HCT116 (cell line): ENCODE measurements around the gene C12orf75. TPM values are rescaled to one million over a fixed set of nuclear protein-coding genes. Genes with fewer than 3 reads are reported as not detected.

Source experiments
- ATAC-seq: fragments of 200-7000 bp; cut with Tn5 transposase; 2 replicates; pipeline ENCODE4 v1.9.1; 2020; ENCODE audit warnings: mild to moderate bottlenecking, moderate library complexity
- BruUV-seq: library from RNA; stranded (reverse); fragments of 400-500 nt; replicated peaks from 2 replicates; lab custom pipeline; 2021; lab: Mats Ljungman, UMichigan
- CTCF ChIA-PET: fragments of 300-600 bp; sonication (Branson Sonifier 250); formaldehyde crosslinking; loops from one replicate; lab custom pipeline; 2021; ENCODE audit warnings: antibody characterized with exemption; lab: Charles Lee
- POLR2A ChIA-PET: fragments of 300-600, 350-600 bp; sonication (Branson Sonifier 250); formaldehyde crosslinking; loops from one replicate; lab custom pipeline; 2021; ENCODE audit warnings: antibody characterized with exemption; lab: Charles Lee
- RAD21 ChIA-PET, 2 experiments: fragments of 300-600 bp; sonication (Branson Sonifier 250); formaldehyde crosslinking; loops; one replicate each; lab custom pipeline; 2023; ENCODE audit warnings: low total read pairs in 2 of 2; ENCODE audit not compliant: uncharacterized antibody in 2 of 2, unreplicated experiment in 2 of 2, low non-redundant PET in 1 of 2; lab: Charles Lee
- DNase-seq: peaks from one replicate; pipeline ENCODE4 v3.0.0-alpha.2; 2010; ENCODE audit warnings: low read depth, low spot score
- H2AFZ ChIP-seq: fragments of 200-600 bp; shearing (Covaris generic), sonication (generic); 2 replicates; pipeline ENCODE4 v1.6.1; 2017; ENCODE audit warnings: low read depth, mixed run types, mixed read lengths, antibody characterized with exemption, low read length; ENCODE audit not compliant: poor library complexity, severe bottlenecking
- H3K27ac ChIP-seq: 2 replicates; pipeline ENCODE4 v1.5.1; 2012; ENCODE audit warnings: low read depth, low read length
- H3K27me3 ChIP-seq: fragments of 200-600 bp; sonication (generic); 2 replicates; pipeline ENCODE4 v1.6.1; 2016; ENCODE audit warnings: mixed run types, low read length, mixed read lengths; ENCODE audit not compliant: insufficient read depth
- H3K36me3 ChIP-seq, 2 experiments: fragments of 200-500 bp in 1 of 2; fragments of 200-600 bp in 1 of 2; sonication (Bioruptor generic) in 1 of 2; sonication (generic) in 1 of 2; 2 replicates each; pipeline versions ENCODE4 v1.5.1 to v1.6.1; 2014 to 2016; ENCODE audit warnings: low read length in 2 of 2, inconsistent platforms in 1 of 2, mixed read lengths in 1 of 2, mixed run types in 1 of 2; ENCODE audit not compliant: insufficient read depth in 2 of 2, control insufficient read depth in 1 of 2
- H3K4me1 ChIP-seq, 2 experiments: fragments of 200-600 bp in 1 of 2; sonication (generic) in 1 of 2; 2 replicates each; pipeline versions ENCODE4 v1.5.1 to v1.6.1; 2012 to 2017; ENCODE audit warnings: low read length in 2 of 2, inconsistent platforms in 1 of 2, mild to moderate bottlenecking in 1 of 2, mixed read lengths in 1 of 2, mixed run types in 1 of 2, moderate library complexity in 1 of 2; ENCODE audit not compliant: insufficient read depth in 2 of 2, control insufficient read depth in 1 of 2
- H3K4me2 ChIP-seq: fragments of 200-600 bp; sonication (generic); 2 replicates; pipeline ENCODE4 v1.6.1; 2017; ENCODE audit warnings: mixed run types, low read length, mixed read lengths
- H3K4me3 ChIP-seq, 2 experiments: fragments of 200-600 bp in 1 of 2; sonication (generic) in 1 of 2; replicated peaks in 1 of 2; 2 replicates each; pipeline ENCODE4 v1.5.1; 2011 to 2016; ENCODE audit warnings: low read length in 2 of 2, control low read depth in 1 of 2, low read depth in 1 of 2, mild to moderate bottlenecking in 1 of 2, mixed read lengths in 1 of 2, mixed run types in 1 of 2
- H3K79me2 ChIP-seq: fragments of 200-600 bp; sonication (generic); 2 replicates; pipeline ENCODE4 v1.6.1; 2017; ENCODE audit warnings: mild to moderate bottlenecking, mixed run types, low read length, moderate library complexity, mixed read lengths; ENCODE audit not compliant: insufficient read depth
- H3K9ac ChIP-seq: fragments of 200-600 bp; sonication (generic); 2 replicates; pipeline ENCODE4 v1.6.1; 2016; ENCODE audit warnings: low read length, mixed read lengths
- H3K9me2 ChIP-seq: fragments of 200-600 bp; sonication (generic), shearing (Covaris generic); 2 replicates; pipeline ENCODE4 v1.6.1; 2017; ENCODE audit warnings: mixed run types, mild to moderate bottlenecking, moderate library complexity; ENCODE audit not compliant: insufficient read depth
- H3K9me3 ChIP-seq, 2 experiments: fragments of 200-500 bp in 1 of 2; fragments of 200-600 bp in 1 of 2; sonication (Bioruptor generic) in 1 of 2; sonication (generic) in 1 of 2; 2 replicates each; pipeline ENCODE4 v1.6.1; 2014 to 2017; ENCODE audit warnings: low read length in 2 of 2, mixed read lengths in 2 of 2, inconsistent platforms in 1 of 2, low read depth in 1 of 2, mild to moderate bottlenecking in 1 of 2, mixed run types in 1 of 2, moderate library complexity in 1 of 2; ENCODE audit not compliant: control insufficient read depth in 1 of 2, insufficient read depth in 1 of 2
- H4K20me1 ChIP-seq: fragments of 200-600 bp; sonication (generic), shearing (Covaris generic); 2 replicates; pipeline ENCODE4 v1.6.1; 2017; ENCODE audit warnings: mixed run types, mild to moderate bottlenecking, moderate library complexity; ENCODE audit not compliant: insufficient read depth
- CBX3 ChIP-seq: IDR thresholded peaks from 2 replicates; pipeline ENCODE4 v1.6.1; 2012; ENCODE audit warnings: low read depth
- EGR1 ChIP-seq: IDR thresholded peaks from 2 replicates; pipeline ENCODE4 v1.6.1; 2012; ENCODE audit warnings: low read depth
- FOSL1 ChIP-seq: IDR thresholded peaks from 2 replicates; pipeline ENCODE4 v1.6.1; 2012; ENCODE audit warnings: low read depth
- SP1 ChIP-seq: IDR thresholded peaks from 2 replicates; pipeline ENCODE4 v1.6.1; 2012; ENCODE audit warnings: low read depth
- YY1 ChIP-seq: IDR thresholded peaks from 2 replicates; pipeline ENCODE4 v1.6.1; 2011; ENCODE audit warnings: low read length, low read depth, moderate library complexity, mild to moderate bottlenecking; ENCODE audit not compliant: insufficient replicate concordance; ENCODE audit errors: extremely low read depth
- ZFX ChIP-seq: fragments of 450-650 bp; IDR thresholded peaks from 2 replicates; pipeline ENCODE4 v1.6.1; 2017
- ZNF274 ChIP-seq: fragments of 200-500 bp; sonication (Bioruptor generic); IDR thresholded peaks from 2 replicates; pipeline ENCODE4 v1.6.1; 2014; ENCODE audit warnings: mild to moderate bottlenecking, low read depth, low read length, inconsistent platforms
- intact Hi-C: fragments of 100-400 bp; cut with micrococcal nuclease; formaldehyde crosslinking; loops from 2 replicates; pipeline ENCODE4 v1.10.0; 2022
- total RNA-seq: library from RNA; stranded (reverse); gene quantifications from one replicate; pipeline ENCODE4 v1.2.1, GENCODE V29; 2021; ENCODE audit not compliant: unreplicated experiment
- TF ChIP-seq, protein P1 (sequence below): IDR thresholded peaks from 2 replicates; pipeline ENCODE4 v1.6.1; 2012; ENCODE audit warnings: low read depth
- TF ChIP-seq, protein P2 (sequence below): IDR thresholded peaks from 2 replicates; pipeline ENCODE4 v1.6.1; 2012
- TF ChIP-seq, protein P3 (sequence below), 3 experiments: fragments of 200-600 bp in 1 of 3; sonication (generic) in 1 of 3; IDR thresholded peaks in 2 of 3; conservative IDR thresholded peaks in 1 of 3; 2 replicates each; pipeline ENCODE4 v1.5.1; 2012 to 2017; ENCODE audit warnings: low read depth in 2 of 3, low read length in 2 of 3, antibody characterized with exemption in 1 of 3, borderline replicate concordance in 1 of 3, control low read depth in 1 of 3, mild to moderate bottlenecking in 1 of 3, mixed read lengths in 1 of 3, mixed run types in 1 of 3, moderate library complexity in 1 of 3; ENCODE audit not compliant: insufficient read depth in 1 of 3
- TF ChIP-seq, protein P4 (sequence below): IDR thresholded peaks from 2 replicates; pipeline ENCODE4 v1.6.1; 2011; ENCODE audit warnings: mild to moderate bottlenecking, low read length, moderate library complexity; ENCODE audit not compliant: insufficient replicate concordance; ENCODE audit errors: extremely low read depth

C12orf75 gene
- total RNA-seq, 1 experiment from 2014 or later, result 81.0 TPM

- H3K36me3 ChIP-seq, result no peaks in the 10 kb centered on the region
- no peaks in the 10 kb centered on the region for H3K4me1 ChIP-seq
- H3K9me3 ChIP-seq, result no peaks in the 10 kb centered on the region
- TF ChIP-seq, protein P1, sequence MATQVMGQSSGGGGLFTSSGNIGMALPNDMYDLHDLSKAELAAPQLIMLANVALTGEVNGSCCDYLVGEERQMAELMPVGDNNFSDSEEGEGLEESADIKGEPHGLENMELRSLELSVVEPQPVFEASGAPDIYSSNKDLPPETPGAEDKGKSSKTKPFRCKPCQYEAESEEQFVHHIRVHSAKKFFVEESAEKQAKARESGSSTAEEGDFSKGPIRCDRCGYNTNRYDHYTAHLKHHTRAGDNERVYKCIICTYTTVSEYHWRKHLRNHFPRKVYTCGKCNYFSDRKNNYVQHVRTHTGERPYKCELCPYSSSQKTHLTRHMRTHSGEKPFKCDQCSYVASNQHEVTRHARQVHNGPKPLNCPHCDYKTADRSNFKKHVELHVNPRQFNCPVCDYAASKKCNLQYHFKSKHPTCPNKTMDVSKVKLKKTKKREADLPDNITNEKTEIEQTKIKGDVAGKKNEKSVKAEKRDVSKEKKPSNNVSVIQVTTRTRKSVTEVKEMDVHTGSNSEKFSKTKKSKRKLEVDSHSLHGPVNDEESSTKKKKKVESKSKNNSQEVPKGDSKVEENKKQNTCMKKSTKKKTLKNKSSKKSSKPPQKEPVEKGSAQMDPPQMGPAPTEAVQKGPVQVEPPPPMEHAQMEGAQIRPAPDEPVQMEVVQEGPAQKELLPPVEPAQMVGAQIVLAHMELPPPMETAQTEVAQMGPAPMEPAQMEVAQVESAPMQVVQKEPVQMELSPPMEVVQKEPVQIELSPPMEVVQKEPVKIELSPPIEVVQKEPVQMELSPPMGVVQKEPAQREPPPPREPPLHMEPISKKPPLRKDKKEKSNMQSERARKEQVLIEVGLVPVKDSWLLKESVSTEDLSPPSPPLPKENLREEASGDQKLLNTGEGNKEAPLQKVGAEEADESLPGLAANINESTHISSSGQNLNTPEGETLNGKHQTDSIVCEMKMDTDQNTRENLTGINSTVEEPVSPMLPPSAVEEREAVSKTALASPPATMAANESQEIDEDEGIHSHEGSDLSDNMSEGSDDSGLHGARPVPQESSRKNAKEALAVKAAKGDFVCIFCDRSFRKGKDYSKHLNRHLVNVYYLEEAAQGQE, result no peak
- no peak for TF ChIP-seq SP1
- TF ChIP-seq ZNF274, result no peak
- TF ChIP-seq FOSL1, result no peak
- no peak for TF ChIP-seq YY1
- TF ChIP-seq CBX3, result no peak
- TF ChIP-seq ZFX, result no peak
- TF ChIP-seq, protein P2, sequence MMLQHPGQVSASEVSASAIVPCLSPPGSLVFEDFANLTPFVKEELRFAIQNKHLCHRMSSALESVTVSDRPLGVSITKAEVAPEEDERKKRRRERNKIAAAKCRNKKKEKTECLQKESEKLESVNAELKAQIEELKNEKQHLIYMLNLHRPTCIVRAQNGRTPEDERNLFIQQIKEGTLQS, result no peak
- TF ChIP-seq EGR1, result no peak
- TF ChIP-seq, protein P3, sequence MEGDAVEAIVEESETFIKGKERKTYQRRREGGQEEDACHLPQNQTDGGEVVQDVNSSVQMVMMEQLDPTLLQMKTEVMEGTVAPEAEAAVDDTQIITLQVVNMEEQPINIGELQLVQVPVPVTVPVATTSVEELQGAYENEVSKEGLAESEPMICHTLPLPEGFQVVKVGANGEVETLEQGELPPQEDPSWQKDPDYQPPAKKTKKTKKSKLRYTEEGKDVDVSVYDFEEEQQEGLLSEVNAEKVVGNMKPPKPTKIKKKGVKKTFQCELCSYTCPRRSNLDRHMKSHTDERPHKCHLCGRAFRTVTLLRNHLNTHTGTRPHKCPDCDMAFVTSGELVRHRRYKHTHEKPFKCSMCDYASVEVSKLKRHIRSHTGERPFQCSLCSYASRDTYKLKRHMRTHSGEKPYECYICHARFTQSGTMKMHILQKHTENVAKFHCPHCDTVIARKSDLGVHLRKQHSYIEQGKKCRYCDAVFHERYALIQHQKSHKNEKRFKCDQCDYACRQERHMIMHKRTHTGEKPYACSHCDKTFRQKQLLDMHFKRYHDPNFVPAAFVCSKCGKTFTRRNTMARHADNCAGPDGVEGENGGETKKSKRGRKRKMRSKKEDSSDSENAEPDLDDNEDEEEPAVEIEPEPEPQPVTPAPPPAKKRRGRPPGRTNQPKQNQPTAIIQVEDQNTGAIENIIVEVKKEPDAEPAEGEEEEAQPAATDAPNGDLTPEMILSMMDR (IDR thresholded peaks at IDR 0.05 in 2 of 3, conservative IDR thresholded peaks at IDR 0.05 in 1 of 3; ENCODE audit: borderline replicate concordance in 1 of 3, insufficient read depth in 1 of 3, low read depth in 2 of 3, low read length in 2 of 3), result no peak
- TF ChIP-seq, protein P4, sequence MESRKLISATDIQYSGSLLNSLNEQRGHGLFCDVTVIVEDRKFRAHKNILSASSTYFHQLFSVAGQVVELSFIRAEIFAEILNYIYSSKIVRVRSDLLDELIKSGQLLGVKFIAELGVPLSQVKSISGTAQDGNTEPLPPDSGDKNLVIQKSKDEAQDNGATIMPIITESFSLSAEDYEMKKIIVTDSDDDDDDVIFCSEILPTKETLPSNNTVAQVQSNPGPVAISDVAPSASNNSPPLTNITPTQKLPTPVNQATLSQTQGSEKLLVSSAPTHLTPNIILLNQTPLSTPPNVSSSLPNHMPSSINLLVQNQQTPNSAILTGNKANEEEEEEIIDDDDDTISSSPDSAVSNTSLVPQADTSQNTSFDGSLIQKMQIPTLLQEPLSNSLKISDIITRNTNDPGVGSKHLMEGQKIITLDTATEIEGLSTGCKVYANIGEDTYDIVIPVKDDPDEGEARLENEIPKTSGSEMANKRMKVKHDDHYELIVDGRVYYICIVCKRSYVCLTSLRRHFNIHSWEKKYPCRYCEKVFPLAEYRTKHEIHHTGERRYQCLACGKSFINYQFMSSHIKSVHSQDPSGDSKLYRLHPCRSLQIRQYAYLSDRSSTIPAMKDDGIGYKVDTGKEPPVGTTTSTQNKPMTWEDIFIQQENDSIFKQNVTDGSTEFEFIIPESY, result no peak
- H3K27me3 ChIP-seq, result no peaks in the 10 kb centered on the region
- RAD21 ChIA-PET, result no interaction called here
- ATAC-seq (no peak), DNase-seq (no peak)
- CTCF ChIA-PET, result no interaction called here
- H3K9ac ChIP-seq, result no peak overlapping the region
- intact Hi-C loops, result no loop called here
- no peak overlapping the region for H3K4me2 ChIP-seq
- H3K9me2 ChIP-seq, result no peaks in the 10 kb centered on the region
- no peaks in the 10 kb centered on the region for H4K20me1 ChIP-seq
- H3K4me3 ChIP-seq, result no peak overlapping the region
- no peak overlapping the region for H2AFZ ChIP-seq
- no TSS peak for BruUV-seq
- no peak overlapping the region for H3K27ac ChIP-seq
- POLR2A ChIA-PET, result no interaction called here
- H3K79me2 ChIP-seq, result no peaks in the 10 kb centered on the region
Measured at GRCh38 chr12:105401198-105401597, 70.7 kb downstream of the C12orf75 start.
